Neural cell (in vitro differentiated cells): ENCODE measurements around the gene GDPD4.

Experiments
- EZH2 ChIP-seq: fragments of 200-600, 300-800 bp; shearing (Covaris generic), sonication (generic); IDR thresholded peaks from 2 replicates; pipeline ENCODE4 v1.6.1; 2014; ENCODE audit warnings: antibody characterized with exemption, low read length, borderline replicate concordance, mild to moderate bottlenecking; ENCODE audit not compliant: insufficient read depth, poor library complexity, severe bottlenecking
- MXI1 ChIP-seq: fragments of 450-650 bp; conservative IDR thresholded peaks from 2 replicates; pipeline ENCODE4 v1.6.1; 2014; ENCODE audit warnings: antibody characterized with exemption, mild to moderate bottlenecking; ENCODE audit not compliant: poor library complexity, severe bottlenecking
- POLR2AphosphoS5 ChIP-seq: IDR thresholded peaks from 2 replicates; pipeline ENCODE4 v1.6.1; 2012
- SMC3 ChIP-seq: fragments of 450-650 bp; conservative IDR thresholded peaks from 2 replicates; pipeline ENCODE4 v1.6.1; 2014; ENCODE audit warnings: antibody characterized with exemption, mild to moderate bottlenecking, moderate library complexity; ENCODE audit not compliant: poor library complexity
- TAF1 ChIP-seq: IDR thresholded peaks from 2 replicates; pipeline ENCODE4 v1.6.1; 2012; ENCODE audit warnings: low read depth
- TF ChIP-seq, protein P1 (sequence below): fragments of 450-650 bp; IDR thresholded peaks from 2 replicates; pipeline ENCODE4 v1.5.1; 2014; ENCODE audit warnings: antibody characterized with exemption, mild to moderate bottlenecking, moderate library complexity; ENCODE audit not compliant: poor library complexity, severe bottlenecking

GRCh38 chr11:77287615-77288273 lies 13.7 kb downstream of the GDPD4 start:
- TF ChIP-seq, protein P1, sequence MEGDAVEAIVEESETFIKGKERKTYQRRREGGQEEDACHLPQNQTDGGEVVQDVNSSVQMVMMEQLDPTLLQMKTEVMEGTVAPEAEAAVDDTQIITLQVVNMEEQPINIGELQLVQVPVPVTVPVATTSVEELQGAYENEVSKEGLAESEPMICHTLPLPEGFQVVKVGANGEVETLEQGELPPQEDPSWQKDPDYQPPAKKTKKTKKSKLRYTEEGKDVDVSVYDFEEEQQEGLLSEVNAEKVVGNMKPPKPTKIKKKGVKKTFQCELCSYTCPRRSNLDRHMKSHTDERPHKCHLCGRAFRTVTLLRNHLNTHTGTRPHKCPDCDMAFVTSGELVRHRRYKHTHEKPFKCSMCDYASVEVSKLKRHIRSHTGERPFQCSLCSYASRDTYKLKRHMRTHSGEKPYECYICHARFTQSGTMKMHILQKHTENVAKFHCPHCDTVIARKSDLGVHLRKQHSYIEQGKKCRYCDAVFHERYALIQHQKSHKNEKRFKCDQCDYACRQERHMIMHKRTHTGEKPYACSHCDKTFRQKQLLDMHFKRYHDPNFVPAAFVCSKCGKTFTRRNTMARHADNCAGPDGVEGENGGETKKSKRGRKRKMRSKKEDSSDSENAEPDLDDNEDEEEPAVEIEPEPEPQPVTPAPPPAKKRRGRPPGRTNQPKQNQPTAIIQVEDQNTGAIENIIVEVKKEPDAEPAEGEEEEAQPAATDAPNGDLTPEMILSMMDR: no peak
- TF ChIP-seq EZH2 (no peak), TAF1 (no peak), MXI1 (no peak), POLR2AphosphoS5 (no peak), SMC3 (no peak)
